Measurements from ENCODE around the gene HCFC1.

HCFC1 gene

DNA sequence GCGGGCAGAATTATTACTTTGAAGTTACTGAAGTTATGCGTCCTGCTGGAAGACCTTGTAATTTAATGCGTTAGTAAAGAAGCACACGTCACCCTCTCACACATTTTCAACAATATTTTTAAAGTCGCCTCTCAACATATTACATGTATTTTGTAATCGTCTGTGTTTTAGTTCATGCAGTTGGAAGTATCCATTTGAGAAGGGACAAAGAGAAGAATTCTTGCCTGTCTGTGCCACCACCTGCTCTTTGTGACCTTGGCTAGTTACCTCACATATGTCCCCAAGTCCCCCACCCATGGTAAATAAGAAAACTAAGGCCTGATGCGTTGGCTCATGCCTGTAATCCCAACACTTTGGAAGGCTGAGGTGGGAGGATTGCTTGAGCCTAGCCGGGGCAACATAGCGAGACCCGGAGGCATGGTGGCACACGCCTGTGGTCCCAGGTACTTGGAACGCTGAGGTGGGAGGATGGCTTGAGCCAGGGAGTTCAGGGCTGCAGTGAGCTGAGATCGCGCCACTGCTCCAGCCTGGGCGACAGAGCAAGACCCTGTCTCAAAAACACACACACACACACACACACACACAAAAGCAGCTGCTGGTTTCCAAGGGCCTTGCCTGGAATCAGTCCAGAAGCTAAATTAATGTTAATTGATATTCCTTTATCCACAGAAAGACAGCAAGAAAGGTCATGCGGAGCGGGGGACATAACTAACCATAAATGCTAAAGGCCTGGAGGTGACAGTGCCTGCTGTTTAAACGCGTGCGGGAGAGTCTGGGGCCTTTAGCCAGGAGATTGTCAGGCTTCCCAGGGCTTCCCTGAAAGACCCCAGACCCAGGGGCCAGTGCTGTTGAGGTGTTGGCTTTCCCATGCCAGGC, 1.7 kb upstream of the HCFC1 start:
- DNase-seq, result no peak

DNA sequence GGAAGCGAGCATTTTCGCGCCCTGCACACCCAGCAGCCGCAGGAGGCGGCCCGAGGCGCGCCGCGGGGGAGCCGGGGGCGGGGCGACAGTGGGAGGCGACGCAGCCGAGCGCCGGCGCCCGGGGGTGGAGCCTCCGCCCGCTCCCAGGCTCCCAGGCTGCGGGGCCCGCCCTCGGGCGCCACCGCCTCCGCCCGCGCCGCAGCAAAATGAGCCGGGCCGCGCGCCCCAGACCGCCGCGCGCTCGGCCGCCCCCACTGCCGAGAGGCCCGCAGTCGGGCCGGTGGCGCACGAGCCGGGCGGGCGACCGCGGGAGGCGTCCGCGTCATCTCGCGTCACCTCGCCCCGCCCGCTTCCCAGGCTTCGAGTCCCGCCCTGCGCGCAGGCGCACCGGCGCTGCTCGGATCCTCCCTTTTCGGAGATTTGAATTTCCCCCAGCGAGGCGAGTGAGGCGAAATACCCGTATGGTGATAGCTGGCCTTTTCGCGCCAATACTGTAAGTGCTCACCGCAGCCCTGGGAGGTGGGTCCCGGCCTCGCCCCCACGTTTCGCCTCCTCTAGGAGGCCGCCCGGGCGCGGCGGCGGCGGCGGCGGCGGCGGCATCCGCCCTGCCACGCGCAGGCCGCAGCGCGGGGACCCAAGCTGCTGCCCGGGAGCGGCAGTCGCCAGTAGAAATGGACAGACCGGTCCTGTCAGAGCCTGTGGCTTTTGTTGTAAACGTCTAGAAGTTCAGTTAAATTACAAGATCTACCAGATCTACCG, 929 bp upstream of the HCFC1 start, which contains the start of gene TMEM187:
TSS of gene TMEM187 (plus strand) at position 387 of the 759 bp plus-strand sequence. CDS start 9,309 bp downstream, outside the sequence.
- DNase-seq, result peak; percentile 85 to 86

DNA sequence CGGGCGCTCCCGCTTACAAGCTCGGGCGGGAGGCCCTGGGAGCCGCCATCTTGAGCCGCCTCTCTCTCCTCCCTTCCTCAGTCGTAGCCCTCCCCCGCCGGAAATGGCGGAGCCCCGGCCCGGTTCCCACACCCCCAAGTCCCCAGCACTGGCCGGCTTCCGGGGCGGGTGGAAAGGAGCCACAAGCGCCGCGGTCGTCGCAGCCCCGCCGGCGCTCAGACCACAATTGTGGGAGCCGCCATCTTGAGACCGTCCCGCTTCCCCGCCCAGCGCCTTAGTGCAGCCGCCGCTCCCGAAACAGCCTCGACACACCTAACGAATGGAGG, 531 bp downstream of the HCFC1 start:
- peak; percentile 85 to 86 for DNase-seq

DNA sequence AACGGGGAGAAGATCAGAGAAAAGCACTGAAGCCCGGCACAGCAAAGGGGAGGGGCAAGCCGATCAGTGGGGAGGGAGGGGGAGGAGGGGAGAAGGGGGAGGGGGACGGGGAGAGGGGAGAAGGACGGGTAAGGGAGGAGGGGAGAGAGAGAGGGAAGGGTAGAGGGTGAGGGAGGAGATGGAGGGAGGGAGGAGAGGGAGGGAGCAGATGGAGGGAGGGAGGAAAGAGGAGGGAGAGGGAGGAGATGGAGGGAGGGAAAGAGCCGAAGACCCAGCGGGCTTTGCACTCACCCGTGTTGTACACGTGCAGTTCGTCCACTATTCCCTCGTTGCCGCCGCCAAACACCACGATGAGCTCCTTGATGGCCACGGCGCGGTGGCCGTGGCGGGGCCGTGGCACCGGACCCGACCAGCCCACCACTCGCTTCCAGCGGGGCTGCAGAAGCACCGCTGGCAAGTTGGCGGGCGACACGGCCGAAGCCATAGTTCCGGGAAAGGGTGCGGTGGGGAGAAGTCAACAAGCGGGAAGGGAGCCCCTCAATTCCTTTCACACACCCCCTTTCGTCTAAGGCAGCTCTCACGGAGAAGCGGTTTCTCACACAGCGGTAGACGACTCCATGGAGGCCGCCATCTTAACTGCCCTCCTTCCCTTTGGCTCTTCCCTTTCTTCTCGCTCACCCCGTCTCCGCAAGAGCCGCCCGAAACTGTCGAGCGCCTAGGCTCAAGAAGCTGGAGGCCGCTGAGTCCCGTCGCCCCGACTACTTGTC, 1.1 kb downstream of the HCFC1 start:
- no peak for DNase-seq

DNA sequence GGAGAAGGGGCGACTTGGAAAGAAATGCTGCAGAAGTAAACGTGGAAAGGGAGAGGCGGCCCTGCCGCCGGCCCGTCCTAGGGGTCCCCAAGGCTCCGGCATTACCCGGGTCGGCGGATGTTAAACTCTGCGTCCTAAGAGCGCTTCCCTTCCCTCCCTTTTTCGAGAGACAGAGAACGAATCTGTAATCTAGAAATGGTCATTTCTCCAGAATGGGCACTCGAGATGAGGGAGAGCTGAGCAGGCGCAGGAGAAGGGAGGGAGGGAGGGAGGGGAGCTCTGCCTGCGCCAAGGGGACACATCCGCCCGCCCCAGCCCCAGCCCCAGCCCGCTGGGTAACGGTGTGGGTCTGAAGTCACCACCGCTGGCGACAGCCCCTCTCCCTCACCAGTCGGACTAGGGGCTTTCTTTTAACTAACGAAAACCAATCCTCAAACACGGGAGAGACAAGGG, 1.7 kb downstream of the HCFC1 start:
- no peak for DNase-seq

DNA sequence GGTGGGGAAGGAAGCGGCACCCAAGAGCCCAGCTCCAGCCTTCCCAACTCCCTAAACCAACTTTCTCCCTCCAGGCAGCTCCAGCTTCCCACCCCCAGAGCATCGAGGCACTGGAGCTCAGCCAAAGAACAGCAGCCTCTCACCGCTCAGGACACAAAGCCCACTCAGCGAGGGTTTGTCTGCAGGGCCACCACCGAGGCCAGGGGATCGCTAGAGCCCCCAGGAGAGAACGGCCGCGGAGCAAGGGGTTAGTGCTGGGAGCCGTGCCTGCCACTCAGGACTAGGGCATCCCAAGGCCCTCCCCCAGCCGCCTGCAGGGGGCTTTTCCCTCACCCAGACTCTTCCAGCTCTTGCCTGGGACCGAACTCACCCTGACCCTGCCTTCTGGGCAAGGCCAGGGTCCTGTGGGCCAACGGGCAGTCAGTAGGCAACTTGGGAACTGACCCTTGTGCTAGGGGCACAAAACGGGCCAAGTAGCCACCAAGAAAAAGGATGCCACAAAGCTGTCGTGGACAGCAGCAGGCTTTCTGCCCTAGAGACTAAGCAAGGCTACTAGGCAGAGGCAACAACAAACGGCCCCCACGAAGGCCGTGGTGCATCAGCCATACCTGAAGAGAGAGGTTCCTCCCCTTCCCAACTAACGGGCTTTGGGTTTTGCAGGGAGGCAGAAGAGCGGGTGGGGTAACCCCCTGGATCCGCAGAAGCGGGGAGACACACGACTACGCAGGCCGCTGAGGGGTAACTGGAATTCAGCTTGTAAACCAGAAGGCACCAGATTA, 2.3 kb downstream of the HCFC1 start:
- DNase-seq, result no peak

DNA sequence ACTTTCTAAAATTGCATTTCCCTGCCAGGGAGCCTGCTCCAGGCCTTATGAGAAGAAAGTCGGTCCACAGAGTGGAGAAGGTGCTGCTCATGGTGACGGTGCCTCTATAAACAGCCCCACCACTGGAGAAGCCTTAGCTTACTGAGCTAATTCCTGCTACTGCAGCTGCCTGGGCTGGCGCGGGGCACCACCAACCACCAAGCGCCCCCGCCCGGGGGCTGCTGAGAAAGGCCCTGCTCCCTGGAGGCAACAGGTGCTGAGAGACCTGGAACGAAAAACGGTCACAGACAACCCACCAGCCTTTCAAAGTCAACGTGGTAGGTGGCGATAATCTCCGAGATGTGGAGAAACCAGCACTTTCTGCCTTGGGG, 2.9 kb downstream of the HCFC1 start:
- peak in 1 of 2 donors; percentile 49 for DNase-seq

DNA sequence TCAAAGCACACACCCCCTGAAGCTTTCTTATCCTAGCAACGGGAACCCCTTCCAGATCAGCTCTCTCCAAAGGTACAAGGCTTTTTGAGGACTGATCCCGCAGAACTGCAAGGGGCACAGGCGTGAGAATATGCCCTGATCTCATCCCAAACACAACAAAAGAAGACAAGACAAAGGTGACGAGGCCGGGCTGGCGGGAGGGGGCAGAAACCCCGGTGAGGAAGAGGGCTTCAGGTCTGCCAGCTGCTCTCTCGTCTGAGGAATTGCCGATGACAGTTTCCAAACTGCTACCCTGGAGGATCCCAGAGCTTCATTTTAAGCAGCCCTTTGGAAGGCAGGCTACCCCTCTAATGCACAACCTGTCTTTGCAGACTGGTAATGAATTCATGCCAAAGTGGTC, 3.4 kb downstream of the HCFC1 start:
- DNase-seq, result no peak

DNA sequence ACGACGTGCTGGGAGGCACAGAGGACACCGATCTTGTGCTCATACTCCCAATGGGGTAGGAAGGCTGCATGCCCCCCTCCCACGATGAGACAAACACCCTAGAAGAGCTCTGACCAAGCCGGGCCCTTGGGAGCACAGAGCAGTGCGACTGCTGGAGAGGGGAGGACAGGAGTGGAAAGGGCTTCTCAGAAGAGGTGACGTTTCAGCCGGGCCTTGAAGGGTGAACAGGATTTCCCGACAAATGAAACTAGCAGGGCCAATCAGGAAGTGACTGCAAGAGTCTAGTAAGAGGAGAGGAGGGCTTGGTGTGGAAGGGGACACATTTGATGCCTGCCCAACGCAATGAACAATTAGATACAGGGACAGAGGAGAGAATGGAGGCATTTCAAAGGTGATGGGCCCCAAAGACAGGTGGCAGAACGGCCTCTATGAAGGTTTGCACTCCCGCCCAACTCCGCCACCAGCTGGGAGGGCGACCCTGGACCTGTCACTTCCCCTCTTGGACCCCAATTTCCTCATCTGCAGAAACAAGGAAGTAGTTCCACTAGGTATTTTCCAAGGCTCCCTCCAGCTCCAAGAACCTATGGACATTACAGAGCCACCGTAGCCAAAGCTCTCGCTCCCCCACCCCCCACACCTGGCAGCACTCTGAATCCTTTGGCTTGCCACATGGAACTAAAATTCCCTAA, 3.9 kb downstream of the HCFC1 start:
- no peak for DNase-seq

DNA sequence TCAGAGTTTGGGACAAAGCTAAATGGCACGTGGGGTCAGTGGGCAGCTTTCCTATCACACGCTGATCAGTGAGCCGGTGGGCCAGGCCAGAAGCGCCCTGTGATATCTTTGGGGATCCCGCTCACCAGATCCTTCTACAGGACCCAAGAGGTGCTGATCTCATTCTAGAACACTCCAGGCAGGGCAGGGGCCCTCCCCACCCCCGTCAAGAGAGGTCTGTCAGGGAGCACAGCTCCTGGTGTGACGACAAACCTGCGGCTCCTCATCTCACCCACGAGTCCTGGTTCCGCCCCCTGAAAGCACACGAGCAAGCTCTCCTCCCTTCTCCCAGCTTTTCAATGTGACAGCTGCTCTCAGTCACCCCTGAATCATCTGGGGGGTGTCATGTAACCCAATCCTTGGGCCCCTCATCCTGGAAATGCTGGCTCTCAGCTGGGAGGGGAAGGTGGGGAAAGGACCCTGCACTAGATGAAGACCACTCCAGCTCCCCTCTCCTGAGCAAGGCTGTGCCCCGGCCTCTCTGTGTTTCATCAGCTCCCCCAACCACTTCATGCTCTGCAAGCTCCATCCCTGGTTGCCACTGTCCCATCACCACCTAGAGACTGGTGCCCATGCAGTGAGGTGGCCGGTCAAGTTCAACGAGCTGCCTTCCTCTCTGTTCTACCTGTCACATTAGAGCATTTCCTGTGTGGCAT, 4.6 kb downstream of the HCFC1 start:
- peak; percentile 48 to 61 for DNase-seq

DNA sequence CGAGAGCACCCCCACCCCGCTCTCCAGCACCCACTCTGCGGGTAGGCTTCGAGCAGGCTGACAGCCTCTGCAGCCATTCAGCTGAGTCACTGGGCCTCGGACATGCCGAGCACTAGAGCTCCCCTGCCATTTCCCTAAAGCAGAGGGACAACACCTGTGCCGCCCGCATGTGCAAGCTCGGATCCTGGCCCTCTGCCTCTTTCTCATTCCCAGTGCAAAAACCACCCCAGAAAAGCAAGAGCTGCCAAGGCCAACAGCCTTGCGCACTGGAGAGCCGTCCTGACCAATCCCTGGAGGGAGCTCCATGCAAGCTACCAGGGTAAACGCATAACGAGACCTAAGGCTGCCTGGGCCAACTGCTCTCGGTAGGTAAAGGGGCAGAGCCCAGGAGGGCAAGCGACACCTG, 5.3 kb downstream of the HCFC1 start:
- DNase-seq, result no peak

DNA sequence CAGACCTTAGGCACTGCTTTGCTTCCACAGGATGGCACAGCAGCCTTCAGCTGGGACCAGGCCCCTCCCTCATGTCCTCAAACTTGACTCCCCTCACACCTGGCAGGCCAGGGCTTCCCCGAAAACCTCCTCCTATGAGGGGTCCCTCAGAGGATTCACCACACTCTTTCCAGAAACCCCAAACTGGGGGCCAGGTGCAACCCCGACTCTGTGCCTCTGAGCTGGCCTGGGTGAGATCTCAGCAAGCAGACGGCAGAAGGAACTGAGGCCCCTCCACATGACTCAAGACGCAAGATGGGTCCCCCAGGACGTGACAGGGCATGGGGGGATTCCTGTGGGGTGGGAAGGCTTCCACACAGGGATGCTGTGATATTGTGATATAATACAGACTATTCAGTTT, 6.2 kb downstream of the HCFC1 start:
- DNase-seq, result no peak

DNA sequence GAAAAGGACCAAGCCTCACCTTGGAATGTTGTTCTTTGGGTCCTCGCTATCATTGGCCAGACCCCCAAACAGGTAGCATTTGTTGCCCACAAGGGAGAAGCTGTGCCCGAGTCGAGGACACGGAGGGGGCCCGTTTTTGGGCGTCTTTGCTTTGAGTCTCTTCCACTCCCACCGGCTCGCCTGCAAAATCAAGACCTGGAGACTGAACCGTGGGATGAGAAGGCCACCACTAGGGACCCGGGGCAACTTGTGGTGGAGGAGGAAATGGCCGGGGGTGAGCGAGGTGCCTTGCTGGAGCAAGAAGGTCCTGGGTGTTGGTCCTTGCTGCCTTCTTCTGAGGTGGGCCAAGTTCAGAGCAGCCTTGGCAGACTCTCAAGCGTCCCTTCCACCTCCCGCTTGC, 7.5 kb downstream of the HCFC1 start:
- no peak for DNase-seq

DNA sequence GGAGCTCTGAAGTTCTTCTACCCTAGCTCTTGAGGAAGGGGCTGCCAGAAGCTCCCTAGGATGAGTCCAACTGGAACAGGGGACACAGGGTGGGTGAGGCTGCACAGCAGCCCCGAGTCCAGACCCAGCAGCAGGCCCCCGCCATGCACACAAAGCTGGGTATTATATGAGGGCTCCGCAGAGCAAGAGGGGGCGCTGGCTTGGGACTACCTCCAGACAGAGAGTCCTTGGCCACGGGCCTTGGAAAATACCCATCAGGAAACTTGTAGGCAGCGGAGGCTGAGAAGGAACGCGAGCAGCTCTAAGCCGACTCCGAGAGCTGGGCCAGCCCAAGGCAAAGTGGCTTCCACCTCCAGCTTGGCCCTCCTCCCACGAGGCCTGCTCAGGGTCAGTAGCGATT, 8.1 kb downstream of the HCFC1 start:
- no peak for DNase-seq

DNA sequence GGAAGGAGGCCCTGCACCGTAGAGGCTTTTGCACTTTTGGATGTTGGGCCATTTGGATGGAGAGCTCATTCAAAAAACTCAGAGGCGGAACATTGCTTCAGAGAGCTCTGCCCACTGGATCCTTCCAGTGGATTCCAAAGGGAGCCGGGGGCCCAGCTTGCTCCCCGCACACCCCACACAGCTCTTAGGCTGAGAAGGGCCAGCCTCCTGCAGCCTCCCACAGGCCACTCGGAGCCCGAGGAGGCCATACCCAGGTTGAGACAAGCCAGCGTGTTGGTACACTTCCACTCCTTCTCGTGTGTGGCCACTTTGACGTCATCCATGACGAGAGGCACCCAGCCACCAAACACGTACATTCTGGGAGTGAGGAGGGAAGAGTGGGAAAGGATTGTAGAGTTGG, 10.3 kb downstream of the HCFC1 start:
- DNase-seq, result no peak

DNA sequence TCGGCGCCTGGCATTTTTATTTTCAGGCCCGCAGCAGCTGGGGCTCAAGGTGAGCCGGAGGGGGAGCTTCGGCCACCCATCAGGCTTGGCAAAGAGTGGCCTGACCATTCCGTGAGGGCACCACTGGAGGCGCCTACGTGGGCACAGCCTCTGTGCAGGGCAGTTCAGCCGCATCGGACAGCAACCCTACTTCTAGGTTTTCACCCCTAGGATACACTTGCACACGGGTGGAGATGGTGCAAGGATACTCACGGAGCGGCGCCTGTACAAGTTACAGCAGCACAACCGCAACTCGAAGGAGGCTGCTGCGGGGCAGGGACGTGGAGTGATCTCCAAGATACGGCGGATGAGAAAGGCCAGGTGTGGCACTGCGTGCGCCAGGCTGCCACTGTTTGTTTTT, 10.8 kb downstream of the HCFC1 start:
- no peak for DNase-seq

DNA sequence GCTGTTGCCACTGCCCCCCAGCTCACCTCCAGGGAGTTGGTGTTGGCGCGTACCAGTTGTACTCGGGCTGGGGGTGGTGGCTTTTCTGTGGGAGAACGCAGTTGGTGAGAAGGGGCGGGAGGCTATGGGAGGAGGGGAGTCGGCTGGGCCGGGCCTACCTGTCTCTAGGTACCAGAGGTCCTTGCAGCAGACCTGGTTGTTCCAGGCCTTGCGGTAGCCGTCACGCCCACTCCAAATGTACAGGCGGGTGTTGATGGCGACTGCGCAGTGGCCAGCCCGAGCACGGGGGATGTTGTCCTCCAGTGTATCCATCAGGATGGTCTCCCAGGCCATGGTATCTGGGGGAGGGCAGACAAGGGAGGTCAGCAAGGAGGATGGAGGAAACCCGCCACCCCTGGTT, 11.5 kb downstream of the HCFC1 start:
- DNase-seq, result no peak

DNA sequence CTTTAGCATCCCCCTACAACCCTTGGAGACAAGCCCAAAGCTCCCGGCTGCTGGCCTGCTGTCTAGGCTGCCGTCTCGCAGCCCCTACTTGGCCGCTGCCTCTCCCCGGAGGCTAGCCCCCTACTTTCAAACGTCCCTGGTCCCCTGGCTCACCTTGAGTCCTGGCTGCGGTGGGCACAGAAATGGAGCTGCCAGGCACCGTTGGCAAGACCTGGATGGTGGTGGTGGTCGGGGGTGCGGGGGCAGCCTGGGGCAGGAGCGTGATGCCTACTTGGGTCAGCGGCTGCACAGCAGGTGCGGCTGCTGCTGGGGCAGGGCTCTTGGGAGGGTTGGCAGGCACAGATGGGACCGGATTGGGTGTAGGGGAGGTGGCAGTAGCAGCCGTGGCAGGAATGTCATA, 12.0 kb downstream of the HCFC1 start:
- no peak for DNase-seq

DNA sequence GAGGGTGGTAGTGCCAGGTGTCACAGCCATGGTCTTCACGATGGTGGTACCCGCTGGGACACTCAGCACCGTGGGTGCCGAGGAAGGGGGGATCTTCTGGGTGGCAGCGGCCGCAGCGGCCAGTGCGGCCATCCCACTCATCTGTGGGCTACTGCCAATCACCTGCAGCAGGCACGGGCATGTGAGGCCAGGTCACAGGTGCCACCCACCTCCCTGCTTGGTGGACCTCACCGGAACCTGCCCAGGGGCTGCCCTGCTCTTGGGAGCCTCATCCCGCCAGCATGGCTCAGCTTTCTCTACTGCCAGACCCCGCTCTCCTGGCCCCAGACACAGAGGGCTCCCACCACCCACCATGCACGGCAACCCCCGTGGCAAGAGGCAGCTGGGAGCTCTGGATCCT, 13.0 kb downstream of the HCFC1 start:
- no peak for DNase-seq

DNA sequence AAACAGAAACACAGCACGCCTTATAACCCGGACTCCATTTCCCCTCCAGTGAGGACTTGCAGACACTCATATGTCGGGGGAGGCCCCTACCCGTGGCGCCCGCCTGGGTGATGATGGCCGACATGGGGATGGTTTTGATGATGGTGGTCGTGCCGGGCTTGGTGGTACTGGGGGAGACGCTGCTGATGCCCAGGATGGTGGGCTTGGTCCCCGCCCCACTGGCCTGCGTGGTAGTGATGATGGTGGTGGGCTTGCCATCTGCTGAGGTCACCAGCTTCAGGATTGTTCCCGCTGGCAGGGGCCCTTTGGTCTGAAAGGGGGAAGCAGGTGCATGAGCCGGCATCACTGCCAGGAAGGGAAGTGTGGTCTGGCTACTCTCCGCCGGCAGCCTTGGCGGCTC, 14.4 kb downstream of the HCFC1 start:
- no peak for DNase-seq

All from stimulated activated CD4-positive, alpha-beta T cell treated with anti-CD3 and anti-CD28 coated beads, Interleukin-2, amount 100 ng/mL, for 24 hours (primary cell).